ENCODE data around the gene KIRREL3.

The KIRREL3 gene

GRCh38 chr11:126477535-126478305 lies 522.9 kb downstream of the KIRREL3 start:
- peak in 1 of 2 experiments; percentile 8 for DNase-seq

DNA sequence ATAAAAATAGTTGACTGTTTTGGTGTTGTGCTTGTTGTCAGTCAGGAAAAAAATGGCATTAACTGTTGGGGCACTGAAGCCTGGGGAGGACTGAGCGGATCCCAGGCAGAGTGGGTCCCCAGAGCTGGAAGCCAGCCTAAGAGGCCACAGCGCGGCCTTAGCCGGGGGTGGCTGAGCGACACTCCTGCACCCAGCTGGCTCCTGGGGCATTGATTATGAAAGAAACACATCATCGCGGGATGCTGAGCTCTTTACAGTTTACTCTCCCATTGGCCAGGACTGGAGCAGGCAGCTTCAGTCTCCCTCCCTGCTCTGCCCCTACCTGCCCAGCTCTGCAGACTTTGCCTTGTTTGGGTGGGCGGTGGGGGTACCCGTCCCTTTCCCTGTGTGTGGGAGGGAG lies 523.6 kb downstream of the KIRREL3 start:
- no peak for DNase-seq

- DNase-seq, result no peak
These were observed 524.2 kb downstream of the KIRREL3 start for GRCh38 chr11:126476266-126476924.

GRCh38 chr11:126475014-126475991 lies 525.3 kb downstream of the KIRREL3 start:
- DNase-seq, result no peak

DNA sequence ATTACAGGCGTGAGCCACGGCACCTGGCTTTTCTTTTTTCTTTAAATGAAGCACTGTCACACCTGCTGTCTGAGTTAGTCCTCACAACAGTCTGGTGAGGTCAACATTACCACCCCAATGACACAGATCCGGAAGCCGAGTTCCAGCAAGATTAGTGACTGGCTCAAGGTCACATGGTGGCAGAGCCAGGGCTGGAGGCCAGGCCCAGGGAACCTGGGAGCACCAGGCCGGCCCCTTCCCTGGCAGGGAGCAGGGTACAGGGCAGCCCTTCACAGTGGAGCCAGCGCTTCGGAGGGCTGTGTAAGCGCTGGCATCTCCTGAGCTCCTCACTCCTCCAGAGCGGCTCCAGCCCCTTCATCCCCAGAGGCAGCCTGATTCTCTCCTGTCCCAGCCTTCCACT lies 526.4 kb downstream of the KIRREL3 start:
- no peak for DNase-seq

DNA sequence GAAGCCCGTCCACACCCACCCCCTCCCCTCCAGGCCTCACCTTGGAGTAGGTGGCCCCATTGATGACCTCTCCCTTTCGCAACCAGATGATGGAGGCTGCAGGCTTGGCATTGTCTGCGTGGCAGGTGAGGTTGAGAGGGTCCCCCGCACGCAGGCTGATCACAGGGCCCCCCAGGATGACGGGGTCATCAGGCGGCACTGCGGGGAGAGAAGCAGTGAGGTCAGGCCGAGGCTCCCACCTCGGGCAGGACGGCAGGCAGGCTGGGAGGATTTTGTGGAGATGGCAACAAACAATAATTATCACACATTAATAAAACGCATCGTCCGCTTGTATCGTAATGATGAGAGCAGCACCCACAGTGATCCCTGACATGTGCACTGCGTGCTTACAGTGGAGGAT lies 527.3 kb downstream of the KIRREL3 start:
- DNase-seq, result no peak

GRCh38 chr11:126469311-126469710 lies 531.3 kb downstream of the KIRREL3 start:
- no peak for DNase-seq

- DNase-seq, result no peak
These were observed 532.5 kb downstream of the KIRREL3 start for GRCh38 chr11:126468102-126468521.

- DNase-seq, result no peak
These were observed 533.1 kb downstream of the KIRREL3 start for GRCh38 chr11:126467471-126467870.

DNA sequence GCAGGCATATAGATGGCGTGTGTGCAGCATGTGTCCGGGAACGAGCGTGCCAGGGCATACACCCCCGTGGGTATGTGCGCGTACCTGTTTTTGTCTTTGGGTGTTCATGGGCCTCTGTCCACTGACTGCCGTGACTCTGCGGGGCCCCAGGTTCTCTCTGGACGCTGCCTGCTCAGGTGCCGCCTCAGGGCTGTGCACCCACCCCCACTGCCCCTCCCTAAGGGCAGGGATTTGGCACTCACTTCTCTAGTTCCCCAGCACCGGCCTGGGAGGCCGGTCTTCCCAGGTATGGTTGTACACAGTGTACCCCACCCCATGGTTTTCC lies 533.6 kb downstream of the KIRREL3 start:
- DNase-seq, result no peak

GRCh38 chr11:126466236-126467045 lies 534.1 kb downstream of the KIRREL3 start:
- DNase-seq, result no peak

DNA sequence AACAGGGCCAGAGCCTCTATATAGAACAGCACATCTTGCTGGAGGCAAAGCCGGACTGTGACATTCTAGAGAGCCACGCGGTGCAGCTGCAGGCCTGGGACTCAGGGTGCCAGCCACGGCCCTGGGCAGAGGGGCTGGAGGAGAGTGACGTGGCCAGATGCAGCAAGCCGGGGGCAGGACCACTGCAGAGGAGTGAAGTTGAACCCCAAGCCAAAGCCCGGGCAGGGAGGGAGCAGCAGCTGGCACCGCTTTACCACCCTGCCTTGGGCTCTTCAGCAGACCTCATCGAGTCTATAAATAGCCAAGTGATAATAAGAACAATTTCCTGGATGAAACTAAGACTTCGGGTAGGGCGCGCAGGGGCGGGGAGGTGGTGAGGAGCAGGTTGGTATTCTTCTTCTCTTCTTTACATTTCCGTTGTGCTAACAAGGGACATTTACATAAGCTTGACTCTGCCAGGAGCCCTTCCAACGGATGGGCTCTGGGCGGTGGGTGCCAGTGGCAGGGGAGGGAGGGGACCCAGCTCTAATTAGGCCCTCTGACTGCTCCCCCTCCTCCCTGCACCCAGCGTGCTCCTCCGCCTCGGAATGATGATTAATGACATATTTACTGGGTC lies 534.9 kb downstream of the KIRREL3 start:
- DNase-seq, result no peak

- peak; percentile 47 to 68 for DNase-seq
These were observed 535.8 kb downstream of the KIRREL3 start for GRCh38 chr11:126464796-126465195.

DNA sequence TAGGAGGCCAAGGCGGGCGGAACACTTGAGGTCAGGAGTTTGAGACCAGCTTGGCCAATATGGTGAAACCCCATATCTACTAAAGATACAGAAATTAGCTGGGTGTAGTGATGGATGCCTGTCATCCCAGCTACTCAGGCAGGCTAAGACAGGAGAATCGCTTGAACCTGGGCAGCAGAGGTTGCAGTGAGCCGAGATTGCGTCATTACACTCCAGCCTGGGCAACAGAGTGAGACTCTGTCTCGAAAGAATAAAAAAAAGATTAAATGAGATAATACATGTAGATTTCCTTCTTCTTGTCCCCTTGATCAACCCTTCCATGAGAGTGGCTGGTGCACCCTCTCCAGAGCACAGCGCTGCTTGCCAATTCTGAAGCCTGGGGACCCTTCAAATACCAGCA lies 538.1 kb downstream of the KIRREL3 start:
- DNase-seq, result no peak

GRCh38 chr11:126461996-126462395 lies 538.6 kb downstream of the KIRREL3 start:
- DNase-seq, result no peak

DNA sequence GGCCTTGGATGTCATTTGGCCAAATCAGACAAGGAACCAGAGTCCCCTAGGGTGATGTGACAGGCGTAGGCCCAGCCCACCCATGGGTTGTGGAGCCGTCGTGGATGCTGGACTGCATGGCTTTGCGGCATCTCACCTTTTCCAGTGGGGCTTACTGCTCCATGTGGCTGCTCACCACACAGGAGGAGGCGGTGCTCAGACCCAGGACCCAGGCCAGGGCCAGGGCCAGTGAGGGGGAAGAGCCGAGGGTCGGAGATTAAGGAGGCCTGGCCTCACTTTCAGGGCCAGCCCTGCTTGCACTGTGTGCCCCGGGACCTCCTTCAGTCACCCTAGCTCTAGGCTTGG lies 539.5 kb downstream of the KIRREL3 start:
- no peak for DNase-seq

DNA sequence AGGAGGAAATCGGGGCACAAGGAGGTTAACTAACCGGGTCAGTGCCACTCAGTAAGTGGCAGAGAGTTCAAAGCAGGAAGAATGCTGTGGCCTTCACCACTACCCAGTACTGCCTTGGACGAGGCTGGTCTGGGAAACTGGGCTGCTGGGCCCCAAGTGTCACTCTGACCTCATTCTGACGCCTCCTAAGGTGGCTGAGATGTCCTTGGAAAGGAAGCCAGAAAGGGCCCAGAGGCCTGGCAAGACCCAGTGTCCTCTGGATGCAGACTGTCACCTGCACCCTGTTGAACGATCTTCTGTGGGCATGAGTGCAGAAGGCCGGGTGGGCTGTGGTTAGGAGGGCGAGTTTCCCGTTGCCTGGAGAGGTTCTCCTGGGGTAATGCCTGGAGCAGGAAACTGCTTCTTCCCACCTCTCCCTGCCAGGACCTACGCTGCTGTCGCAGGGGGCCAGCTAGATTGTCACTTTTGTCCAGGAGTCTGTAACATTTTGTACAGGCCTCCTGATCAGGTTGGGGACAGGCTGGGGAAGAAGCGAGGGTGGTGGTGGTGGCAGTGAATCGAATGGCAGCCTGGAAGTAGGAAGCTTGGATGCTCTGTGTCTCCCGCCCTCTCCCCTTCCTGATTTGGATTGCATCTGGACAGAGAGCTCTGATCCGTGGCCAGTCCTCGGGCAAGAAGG lies 540.0 kb downstream of the KIRREL3 start:
- DNase-seq, result no peak

DNA sequence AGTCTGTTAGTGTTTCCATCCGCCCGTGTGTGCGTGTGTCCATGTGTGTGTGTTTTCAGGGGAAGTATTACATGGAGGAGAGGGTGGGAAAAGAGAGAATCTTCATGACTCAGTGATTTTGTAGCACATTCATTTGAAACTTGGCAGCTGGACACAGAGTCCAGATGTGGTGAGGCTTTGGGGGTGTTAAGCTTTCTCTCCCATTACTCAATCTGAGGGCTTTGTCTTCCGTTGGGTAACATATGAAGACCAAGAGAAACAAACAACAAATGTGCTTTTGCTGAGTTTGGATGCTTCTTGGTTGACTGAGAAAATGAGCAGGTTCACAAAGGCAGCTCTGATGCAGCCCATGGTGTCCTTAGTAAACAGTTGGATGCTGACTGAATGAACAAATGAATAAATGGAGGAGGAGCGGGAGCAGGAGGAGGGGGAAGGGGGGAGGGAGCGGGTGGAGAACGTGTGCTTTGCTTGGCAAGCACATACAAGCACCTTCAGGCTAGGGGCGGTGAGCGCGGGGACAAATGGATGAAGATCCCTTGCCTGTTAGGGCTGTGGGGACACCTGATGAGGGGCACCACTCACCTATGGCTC lies 540.8 kb downstream of the KIRREL3 start:
- DNase-seq, result no peak

GRCh38 chr11:126457817-126458216 lies 542.8 kb downstream of the KIRREL3 start:
- DNase-seq, result no peak

DNA sequence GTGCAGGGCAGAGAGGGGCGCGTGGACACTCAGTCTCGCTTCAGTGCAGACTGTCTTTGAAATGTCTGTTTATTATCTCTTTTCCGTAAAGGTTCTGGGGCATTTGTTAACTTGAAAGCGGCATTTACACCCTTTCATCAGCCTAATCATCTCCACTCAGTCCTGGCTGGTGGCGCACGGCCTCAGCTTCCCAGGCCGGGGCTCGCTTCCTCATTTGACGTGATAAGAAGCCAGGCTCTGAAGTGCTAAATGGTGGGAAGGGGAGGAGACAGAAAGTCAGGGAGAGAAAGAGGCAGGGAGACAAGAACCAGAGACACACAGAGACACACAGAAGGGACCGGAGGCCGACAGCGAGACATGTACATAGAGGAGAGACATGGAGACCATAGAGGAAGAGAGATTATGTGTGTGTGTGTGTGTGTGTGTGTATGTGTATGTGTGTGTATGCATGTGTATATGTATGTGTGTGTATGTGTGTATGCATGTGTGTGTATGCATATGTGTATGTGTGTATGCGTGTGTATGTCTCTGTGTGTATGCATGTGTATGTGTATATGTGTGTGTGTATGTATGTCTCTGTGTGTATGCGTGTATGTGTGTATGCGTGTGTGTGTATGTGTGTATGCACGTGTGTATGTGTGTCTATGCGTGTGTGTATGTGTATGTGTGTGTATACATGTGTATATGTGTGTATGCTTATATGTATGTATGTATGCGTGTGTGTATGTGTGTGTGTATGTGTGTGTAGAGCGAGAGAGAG lies 543.6 kb downstream of the KIRREL3 start:
- no peak for DNase-seq

Data from AML-193 (cell line).